Activated gamma-delta T cell treated with anti-CD3 and anti-CD28 coated beads, Interleukin-2, amount 50 U/mL, for 16 hours (primary cell): ENCODE results near the gene PLXNA4.
"Not testable (repeated sequence)": the region's sequence is repeated elsewhere in the genome, so short reads cannot be mapped to it uniquely, and the experiment has no call there.

Source experiments
- DNase-seq: peaks from one replicate; pipeline ENCODE4 v3.0.0-alpha.2; 2020; ENCODE audit warnings: low read depth

The PLXNA4 gene

DNA sequence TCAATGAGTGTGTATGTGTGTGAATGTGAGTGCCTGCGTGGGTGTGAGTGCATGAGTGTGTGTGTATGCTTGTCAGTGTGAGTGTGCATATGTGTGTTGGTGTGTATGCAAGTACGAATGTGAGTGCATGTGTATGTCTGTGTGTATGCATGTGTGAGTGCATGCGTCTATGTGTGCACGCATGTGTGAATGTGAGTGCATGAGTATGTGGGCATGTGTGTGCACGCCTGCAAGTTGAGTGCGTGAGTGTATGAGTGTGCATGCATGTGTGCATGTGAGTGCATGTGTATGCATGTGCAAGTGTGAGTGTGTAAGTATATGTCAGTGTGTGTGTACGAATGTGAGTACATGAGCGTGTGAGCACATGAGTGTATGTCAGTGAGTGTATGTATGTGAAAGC is 399.6 kb downstream of the PLXNA4 start:
- no peak for DNase-seq

DNA sequence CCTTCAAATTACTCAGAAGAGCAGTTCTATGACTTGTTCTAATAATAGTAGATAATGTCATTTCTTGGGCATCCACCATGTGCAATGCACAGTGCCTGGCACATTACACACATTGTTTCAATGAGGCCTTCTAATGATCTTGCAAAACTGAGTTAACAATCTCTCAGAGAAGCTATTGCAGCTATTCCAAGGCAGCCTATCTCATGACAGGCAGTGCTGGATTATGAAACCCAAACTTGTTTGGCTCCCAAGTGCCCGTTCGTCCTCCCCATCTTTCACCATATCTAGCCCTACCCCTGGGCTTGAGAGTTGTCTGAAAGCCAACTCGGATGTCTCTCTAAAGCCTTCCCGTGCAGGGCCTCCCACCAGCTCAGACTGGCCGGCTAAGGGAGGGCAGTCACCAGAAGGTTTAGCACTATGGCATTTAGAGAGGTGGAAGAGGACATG is 405.1 kb downstream of the PLXNA4 start:
- DNase-seq = no peak

DNA sequence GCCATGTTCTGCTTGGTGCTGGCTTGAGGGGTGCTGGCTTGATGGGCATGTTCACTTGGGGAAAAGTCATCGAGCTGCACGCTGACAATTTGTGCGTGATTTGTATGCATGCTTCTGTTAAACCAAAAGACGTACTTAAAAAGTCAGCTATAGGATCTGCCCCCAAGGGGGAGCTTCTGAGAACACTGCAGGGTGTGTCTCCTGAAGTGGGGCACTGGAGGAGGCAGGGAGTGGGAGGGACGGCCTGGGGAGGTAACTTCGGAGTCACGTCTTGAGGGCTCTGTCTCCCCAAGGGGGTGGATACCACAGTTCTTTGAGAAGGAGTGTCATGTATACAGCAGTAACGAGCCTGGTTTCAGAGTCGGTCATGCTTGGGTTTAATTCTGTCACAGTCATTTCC is 406.5 kb downstream of the PLXNA4 start:
- DNase-seq = no peak

DNA sequence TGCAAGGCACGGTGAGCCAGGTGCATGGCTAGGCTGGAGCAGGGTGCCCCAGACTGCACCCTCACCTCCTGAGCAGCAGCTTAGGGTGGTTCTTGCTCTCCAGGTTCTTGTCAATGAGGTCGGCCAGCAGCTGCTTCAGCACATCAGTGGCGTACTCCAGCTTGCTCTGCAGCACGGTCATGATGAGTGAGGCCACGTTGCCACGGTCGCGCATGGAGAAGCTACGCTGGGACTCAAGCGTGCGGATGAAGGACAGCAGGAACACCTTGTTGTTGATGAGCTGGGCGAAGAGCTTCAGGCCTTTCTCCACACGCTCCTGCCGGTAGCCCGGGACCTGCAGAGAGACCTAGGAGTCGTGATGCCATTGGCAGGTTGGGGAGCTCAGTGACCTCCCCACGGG is 408.0 kb downstream of the PLXNA4 start:
- DNase-seq = no peak

DNA sequence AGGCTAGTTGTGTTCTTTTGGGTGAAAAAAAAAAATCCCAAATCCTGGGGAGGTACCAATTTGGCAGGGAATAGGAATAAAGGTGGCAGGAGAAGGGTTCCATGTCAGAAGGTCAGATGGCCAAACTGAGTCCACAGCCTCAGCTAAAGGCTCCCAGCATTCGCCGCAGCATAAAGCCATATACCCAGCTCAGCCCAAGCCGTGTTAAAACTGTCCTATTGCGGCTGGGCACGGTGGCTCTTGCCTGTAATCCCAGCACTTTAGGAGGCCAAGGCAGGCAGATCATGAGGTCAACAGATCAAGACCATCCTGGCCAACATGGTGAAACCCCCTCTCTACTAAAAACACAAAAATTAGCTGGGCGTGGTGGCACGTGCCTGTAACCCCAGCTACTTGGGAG is 410.6 kb downstream of the PLXNA4 start:
- not testable (repeated sequence) for DNase-seq

DNA sequence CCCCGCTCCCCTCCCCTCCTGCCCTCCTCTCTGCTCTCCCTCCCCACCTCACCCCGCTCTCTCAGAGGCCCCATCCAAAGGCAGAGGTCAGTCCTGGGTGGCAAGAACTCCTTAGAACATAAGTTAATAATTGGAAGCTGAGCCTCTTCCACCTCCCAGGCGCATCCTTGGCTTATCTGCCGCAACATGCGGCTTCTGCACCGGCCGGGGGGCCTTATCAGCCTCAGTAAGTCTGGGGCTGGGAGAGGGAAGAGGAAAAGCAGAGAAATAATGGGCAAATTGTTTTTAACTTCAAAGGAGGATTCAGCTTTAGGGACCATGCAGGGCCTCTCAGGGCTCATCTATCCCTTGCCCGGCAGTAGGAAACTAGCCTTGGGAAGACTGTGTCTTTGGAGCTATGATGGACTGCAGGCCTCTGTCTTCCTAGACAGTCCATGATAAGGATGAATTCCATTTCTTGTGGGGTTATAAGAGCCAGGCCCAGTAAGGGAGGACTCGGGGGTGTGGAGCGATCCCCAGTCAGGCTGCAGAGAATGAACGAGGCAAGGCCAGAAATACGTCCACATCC is 411.6 kb downstream of the PLXNA4 start:
- no peak for DNase-seq

DNA sequence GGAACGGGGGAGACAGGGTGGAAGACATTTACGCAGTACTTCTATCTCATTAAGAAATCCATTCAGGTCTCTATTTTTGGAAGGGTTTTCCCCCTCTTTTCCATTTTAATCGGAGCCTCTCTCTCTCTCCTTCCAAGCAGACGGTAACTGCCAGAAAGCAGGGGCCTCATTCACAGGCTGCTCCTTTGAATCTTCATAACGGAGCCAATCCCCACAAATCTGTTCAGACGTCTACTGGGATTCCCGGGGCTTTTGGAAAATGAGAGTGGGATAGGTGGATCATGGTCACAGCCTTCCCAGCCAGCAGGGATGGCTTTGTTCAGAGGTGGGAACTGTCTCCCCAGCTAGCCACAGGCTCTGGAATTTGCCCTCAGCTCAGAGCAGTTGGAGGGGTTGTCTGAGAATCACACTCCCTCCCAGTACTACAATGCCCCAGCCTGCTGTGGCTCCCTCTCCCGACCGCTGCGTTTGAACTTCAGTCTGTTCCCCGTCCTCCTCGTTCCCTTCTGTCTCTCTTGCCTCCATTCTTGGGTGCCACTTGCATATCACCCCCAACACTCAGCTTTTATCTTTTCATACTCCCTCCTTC is 413.6 kb downstream of the PLXNA4 start:
- DNase-seq = no peak

DNA sequence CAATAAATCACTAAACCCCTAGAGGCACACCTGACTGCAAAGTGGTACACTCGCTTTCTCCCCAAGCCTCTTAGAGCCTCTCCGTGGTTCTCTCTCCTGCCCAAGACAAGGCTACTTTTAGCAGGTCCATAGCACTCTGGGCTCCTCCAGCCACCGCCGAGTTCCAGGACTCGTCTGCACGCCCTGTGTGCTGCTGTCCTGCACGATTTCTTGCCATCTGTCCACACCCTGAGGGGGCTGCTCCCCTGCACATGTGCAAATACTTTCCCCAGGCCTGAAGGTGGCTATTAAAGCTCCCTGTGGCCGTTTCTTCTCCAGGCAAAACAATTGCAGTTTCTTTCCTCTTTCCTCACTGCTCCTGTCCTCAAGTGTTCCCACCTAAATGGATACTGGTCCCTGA is 414.3 kb downstream of the PLXNA4 start:
- DNase-seq = no peak

DNA sequence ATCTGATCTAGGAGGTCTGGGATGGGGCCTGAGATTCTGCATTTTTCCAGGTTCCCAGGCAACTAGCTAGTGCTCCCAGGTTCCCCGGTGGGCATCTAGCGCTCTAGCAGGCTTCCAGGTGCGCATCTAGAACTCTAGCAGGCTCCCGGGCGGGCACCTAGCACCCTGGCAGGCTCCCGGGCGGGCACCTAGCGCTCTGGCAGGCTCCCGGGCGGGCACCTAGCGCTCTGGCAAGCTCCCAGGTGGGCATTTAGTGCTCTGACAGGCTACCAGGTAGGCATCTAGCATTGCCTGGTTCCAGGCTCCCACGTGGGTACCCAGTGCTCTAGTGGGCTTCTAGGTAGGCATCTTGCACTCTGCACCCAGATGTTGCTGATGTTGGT is 414.7 kb downstream of the PLXNA4 start:
- DNase-seq = no peak

DNA sequence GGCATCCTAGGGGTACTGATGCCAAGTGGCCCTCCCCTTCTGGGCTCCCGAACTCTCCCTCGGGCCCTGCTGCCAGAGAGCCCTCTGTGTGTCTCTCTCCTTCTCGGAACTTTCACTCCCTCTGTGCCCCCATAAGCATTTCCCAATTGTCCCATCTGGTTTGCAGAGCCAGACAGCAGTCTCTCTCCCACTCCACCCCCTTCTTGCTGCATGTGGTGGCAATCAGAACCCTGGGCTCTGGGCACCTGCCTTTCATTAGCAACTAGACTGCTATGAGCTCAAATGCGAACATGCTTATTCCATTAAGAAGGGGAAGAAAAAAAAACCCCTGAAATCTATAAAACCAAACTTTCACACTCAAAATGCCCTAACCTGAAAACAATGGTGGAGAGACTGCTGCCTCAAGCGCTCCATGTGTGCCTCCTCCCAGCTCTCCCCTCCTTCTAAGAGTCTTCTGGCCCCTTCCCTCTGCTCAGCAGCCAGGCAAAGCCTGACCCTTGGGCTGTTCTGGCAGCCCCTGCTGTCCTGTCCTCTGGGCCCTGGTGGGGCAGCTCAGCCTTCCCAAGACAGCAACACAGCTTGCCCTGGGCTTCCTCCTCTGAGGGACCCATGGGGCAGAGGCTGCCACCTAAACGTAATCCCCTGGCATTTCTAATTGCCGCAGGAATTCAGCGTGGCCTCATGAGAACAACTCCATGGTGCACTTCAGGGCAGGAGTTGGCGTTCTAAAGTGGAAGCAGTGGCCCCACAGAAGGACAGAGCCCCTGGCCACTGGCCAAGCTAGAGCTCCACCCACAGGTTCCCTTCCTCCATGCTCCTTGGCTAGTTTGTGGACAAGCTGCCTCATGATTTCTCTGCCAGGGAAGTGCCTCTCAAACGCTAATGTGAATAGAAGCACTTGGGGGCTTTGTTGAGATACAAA is 415.4 kb downstream of the PLXNA4 start:
- DNase-seq = no peak

DNA sequence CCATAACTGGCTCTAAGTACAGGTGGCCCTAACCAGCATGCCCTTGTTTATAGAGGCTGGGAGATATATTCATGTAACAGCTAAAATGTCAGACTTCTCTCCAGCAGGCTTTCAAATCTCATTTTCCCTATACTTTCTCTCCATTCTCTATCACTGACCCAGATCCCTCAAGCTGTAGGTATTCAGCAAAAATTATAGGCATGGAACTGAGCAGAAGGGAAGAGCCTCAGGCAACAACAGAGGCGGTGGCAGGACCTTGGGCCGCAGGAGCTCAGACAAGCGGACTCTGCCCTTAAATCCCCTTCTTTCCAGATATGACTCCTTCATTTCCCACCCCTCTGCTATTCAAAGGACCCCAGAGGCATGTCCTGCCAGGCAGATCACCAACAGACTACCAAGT is 417.4 kb downstream of the PLXNA4 start:
- no peak for DNase-seq

DNA sequence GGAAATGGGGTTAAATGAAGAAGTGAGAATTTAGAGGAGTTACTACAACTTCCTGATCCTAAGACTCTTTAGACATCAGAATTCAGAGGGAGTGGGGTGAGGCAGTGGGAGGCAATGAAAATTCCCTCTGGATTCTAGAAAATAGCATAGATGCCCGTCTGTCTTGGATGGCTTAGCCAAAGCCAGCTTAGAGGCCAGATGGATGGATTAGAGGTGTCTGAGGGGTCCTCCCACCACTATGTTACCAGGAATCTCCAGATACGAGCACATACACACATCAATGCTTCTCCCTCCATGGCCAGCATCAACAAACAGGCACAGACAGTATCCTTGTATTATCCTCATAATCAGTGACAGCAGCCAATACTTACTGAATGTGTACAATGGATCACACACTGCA is 418.1 kb downstream of the PLXNA4 start:
- no peak for DNase-seq

DNA sequence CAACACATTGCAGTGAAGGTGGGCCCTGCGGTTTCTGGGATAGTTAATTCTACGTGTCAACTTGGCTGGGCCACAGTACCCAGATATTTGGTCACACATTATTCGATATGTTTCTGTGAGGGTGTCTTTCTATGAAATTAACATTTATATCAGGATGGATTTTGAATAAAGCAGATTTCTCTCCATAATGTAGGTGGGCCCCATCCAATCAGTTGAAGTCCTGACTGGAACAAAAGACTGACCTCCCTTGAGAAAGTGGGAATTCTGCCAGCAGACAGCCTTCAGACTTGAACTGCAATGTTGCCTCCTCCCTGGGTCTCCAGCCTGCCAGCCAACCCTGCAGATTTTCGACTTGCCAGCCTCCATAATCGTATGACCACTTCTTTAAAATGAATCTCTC is 420.6 kb downstream of the PLXNA4 start:
- DNase-seq = no peak

DNA sequence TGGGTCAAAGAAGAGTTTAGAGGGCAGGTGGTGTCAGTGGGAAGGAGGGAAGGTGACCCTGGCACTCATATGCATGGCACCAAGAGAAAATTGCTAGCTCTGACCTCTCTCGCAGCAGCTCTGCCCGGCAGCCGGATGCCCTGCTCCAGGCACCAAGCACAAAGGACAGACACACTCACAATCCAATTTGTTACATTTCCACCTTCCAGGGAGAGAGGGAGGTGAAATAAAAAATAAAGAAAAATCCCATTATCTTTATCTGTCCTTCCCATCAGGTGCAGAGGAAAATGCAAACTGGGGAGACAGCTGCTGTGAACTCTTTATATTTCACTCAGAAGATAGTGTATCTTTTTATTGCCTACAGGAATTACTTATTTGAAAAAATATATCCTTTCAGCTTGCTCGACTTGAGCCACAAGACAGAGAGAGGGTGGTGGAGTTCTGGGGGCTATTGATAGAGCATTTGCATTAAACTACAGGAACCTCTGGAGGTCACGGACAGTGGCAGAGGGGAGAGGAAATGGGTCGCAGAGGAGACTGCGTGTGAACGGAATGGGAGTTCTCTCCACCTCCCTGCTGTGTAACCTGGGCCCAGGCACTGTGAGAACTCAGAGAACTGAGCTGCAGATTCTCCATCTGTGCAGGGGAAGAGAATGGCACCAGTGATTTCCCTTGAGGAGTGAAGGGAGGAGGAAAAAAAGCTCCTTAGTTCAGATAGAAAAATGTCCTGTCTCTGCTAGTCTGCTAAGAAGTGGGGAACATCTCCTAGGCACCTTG is 421.4 kb downstream of the PLXNA4 start:
- DNase-seq = no peak

DNA sequence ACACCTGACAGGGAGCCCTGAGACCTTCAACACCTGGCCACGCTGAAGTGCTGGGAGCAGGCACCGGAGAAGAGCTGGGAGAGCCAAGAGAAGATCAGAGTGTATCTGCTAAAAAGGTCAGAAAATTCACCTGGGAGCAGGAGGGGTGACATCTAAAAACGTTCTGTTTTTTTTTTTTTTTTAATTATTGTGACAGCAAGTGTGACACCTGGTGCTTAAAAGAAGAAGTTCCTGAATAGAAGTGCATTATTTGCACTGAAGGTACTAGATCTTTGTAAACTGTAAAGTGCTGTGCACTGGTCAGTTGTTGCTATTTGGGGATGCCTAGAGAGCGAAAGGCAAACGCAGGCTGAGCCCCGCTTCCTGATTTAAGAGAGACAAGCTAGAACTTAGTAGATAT is 422.0 kb downstream of the PLXNA4 start:
- DNase-seq = no peak

DNA sequence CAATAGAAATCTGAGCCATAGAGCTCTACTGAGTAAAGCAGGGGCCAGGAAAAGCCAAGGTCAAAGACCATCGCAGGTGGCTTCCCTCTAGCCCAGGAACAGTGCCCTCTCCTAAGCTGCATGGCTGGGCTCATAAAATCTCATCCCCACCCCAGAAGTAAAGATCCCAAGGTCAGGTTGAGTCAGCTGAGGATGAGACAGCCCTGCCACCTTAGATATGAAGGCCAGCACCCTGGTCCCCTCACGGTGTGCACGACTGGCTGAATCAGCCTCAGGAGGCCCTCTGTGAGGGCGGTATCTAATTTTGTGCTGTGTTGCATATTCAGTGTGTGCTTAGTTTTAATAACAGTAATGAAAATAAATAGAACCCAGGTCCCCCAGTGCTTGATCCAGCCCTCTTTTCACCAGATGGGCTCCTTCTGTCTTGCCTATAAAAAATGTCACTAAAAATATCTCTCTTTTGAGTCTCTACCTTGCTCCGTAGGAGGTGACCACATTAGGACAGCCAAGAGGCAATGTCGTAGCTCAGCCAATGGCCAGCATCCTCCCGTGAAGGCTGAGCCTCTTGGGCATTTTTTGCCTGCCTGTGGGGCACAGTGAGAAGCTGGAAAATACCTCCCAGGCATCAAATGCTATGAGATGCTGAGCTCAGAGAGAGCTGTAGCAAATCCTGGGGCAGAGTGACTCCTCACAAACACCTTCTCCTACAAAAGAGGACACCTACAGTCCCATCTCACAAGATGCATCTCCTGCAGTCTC is 424.0 kb downstream of the PLXNA4 start:
- DNase-seq = no peak

DNA sequence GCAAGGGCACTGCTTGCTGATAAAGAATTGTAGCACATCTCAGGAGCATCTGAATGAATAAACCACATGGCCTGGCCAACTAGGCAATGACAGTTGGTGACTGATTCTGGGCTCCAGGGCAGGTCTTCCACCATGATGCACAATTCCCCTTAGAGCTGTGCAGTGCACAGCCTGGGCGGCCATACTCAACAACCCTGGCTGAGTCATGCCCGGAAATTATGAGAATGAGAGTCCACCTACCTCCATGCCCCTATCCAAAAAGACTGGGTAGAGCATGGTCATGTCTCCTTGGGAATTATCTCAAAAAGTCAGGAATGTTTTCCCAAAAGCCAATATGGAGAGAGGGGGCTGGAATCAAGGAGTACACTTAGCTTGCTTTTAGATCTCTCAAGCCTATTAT is 425.6 kb downstream of the PLXNA4 start:
- no peak for DNase-seq

DNA sequence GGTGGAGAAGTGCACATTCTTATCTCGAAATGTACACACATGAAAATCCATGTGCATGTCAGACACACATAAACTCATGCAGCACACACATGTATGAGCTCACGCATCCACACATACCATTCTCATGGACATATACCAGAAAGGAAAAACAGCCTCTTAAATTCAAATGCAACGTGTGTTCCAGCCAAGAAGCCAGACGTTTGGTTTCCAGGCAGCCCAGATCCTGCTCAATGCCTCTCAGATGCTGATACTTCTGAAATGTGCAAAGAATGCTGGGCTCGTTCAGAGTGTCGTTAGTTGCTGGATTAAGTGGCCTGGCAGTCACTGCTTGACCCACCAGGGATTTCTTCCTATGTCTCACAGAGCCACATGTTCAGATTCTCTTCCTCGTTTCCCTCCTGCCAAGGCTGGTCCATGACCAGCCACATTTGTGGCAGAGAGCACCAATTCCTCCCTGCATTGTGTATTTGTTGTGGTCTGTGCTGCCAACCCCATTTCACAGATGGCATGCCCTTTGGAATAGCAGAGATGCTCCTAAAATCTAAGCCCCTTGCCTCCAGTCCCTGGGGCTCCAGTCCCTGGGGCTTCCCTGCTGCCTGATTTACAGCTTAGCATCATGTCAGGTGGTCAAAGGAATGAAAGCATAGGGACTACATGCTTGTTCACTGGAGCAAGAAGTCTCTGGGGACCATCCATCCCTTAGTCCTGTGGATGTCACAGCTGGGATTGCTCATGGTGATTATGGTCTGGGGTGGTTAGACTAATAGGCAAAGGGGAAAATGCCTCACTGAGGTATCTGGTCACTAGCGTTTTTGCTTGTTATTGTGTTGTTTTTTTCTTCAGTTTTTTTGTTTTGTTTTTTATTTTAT is 426.6 kb downstream of the PLXNA4 start:
- no peak for DNase-seq

DNA sequence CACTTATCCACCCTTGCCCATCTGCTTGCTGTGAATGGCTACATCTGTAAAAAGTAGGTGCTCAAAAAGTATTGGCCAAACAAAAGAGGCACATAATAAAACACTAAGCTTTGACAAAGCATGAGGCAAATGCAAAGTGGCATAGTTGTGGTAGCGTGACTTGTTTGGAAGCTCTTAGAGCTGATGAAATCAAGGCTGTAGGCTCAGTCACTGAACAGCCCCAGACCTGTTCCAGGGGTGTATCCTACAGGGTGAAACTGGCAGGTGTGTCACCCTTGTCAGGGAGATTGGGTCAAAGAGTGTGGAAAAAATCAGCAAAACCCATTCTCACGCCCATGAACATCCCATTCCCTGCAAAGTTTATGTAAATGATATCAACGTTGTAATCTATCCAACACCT is 427.4 kb downstream of the PLXNA4 start:
- no peak for DNase-seq

DNA sequence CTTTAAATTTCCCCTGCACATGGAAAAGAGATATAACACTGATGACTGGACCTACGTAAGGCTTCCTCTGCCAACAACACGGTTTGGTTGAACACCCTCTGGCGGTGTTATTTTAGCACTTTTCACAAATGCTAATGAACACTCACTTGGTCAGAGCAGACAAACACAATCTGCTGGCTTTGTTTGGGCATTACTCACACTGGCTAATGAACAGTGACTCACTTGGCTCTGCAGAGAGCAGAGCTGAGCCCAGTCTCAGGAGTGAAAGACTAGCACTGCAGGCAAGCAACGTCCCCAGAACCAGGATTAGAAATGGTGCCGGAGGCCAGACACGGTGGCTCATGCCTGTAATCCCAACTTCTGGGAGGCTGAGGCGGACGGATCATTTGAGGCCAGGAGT is 430.8 kb downstream of the PLXNA4 start:
- DNase-seq = no peak

DNA sequence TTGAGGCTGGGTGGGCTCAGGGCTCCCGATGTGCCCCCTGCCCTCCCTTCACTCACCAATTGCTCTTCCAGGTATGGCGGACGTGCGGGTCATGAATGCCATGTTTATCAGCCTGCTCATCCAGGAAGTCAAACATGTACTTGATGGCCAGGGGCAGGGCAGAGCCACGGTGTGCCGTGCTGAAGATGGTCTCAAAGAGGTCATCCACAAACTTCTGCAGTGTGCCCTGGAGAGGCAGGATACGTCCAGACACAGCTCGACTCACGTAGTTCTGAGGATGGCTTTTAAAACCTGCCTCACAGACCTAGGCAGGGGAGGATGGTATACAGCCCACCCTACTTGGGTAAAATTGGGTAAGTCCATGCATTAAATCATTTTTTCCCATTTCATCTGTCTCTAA is 431.2 kb downstream of the PLXNA4 start:
- DNase-seq = no peak
